CD4-positive, CD25-positive, alpha-beta regulatory T cell (primary cell): ENCODE data around the gene CD2BP2. TPM values are rescaled to one million over a fixed set of nuclear protein-coding genes. Genes with fewer than 3 reads are reported as not detected.

ENCODE experiments used
- ATAC-seq, 2 donors: fragments of 150-1000 bp; cut with Tn5 transposase; one replicate each; pipeline ENCODE4 v1.10.0; 2021; ENCODE audit warnings: low read depth in 2 of 2, moderate number of reproducible peaks in 2 of 2, moderate library complexity in 1 of 2
- DNase-seq, 3 donors: peaks; one replicate each; pipeline versions ENCODE4 v3.0.0 to v3.0.0-alpha.2; 2012 to 2022; ENCODE audit warnings: mixed read lengths in 1 of 3
- H3K27ac ChIP-seq: one replicate; pipeline ENCODE4 v1.7.0; 2013; ENCODE audit warnings: mild to moderate bottlenecking, low read length; ENCODE audit not compliant: insufficient read depth, poor library complexity, severe bottlenecking
- H3K27me3 ChIP-seq: one replicate; pipeline ENCODE4 v1.7.0; 2013; ENCODE audit warnings: low read length; ENCODE audit not compliant: control insufficient read depth, insufficient read depth
- H3K36me3 ChIP-seq: one replicate; pipeline ENCODE4 v1.7.0; 2013; ENCODE audit warnings: mild to moderate bottlenecking, low read length, moderate library complexity; ENCODE audit not compliant: control insufficient read depth, insufficient read depth
- H3K4me1 ChIP-seq: 2 replicates; pipeline ENCODE4 v1.7.0; 2013; ENCODE audit warnings: mild to moderate bottlenecking, low read length; ENCODE audit not compliant: insufficient read depth, control insufficient read depth, poor library complexity, severe bottlenecking
- H3K4me3 ChIP-seq: one replicate; pipeline ENCODE4 v1.7.0; 2013; ENCODE audit warnings: low read depth, mild to moderate bottlenecking, low read length, moderate library complexity
- H3K9me3 ChIP-seq, 2 experiments: 1 replicate in 1 of 2; 2 replicates in 1 of 2; pipeline ENCODE4 v1.7.0; 2013; ENCODE audit warnings: low read length in 2 of 2, mild to moderate bottlenecking in 1 of 2, moderate library complexity in 1 of 2; ENCODE audit not compliant: control insufficient read depth in 2 of 2
- H3K27ac Mint-ChIP-seq, 3 donors: one replicate each; pipeline ENCODE4 v1.8.0; 2020 to 2022; ENCODE audit warnings: mild to moderate bottlenecking in 3 of 3, mixed read lengths in 3 of 3, moderate library complexity in 2 of 3
- H3K27me3 Mint-ChIP-seq: one replicate; pipeline ENCODE4 v1.8.0; 2022; ENCODE audit warnings: mild to moderate bottlenecking, mixed read lengths
- H3K36me3 Mint-ChIP-seq: one replicate; pipeline ENCODE4 v1.8.0; 2020; ENCODE audit warnings: mixed read lengths
- H3K4me1 Mint-ChIP-seq, 4 donors: one replicate each; pipeline ENCODE4 v1.8.0; 2020 to 2022; ENCODE audit warnings: mixed read lengths in 4 of 4, mild to moderate bottlenecking in 1 of 4
- H3K4me3 Mint-ChIP-seq, 4 donors: one replicate each; pipeline ENCODE4 v1.8.0; 2020 to 2022; ENCODE audit warnings: mild to moderate bottlenecking in 4 of 4, mixed read lengths in 4 of 4, moderate library complexity in 3 of 4
- H3K9me3 Mint-ChIP-seq, 7 donors: one replicate each; pipeline ENCODE4 v1.8.0; 2020 to 2022; ENCODE audit warnings: mixed read lengths in 7 of 7, mild to moderate bottlenecking in 3 of 7, moderate library complexity in 2 of 7
- polyA plus RNA-seq, 4 donors: library from polyadenylated mRNA; unstranded; fragments of 300-500 nt; fragmentation: Illumina TruSeq; gene quantifications; one replicate each; pipeline ENCODE4 v1.2.3, GENCODE V29; 2021
- total RNA-seq: library from RNA; stranded (reverse); gene quantifications from one replicate; pipeline ENCODE4 v1.2.3, GENCODE V29; 2022

The CD2BP2 gene
- total and polyA plus RNA-seq, 5 donors from 2014 or later, result 33.5 to 46.7 (median 39.0) TPM

GRCh38 chr16:30351586-30352419, 3.3 kb downstream of the CD2BP2 start:
- Histone ChIP-seq H3K27me3 (no peaks in the 10 kb centered on the region), H3K4me3 (no peak overlapping the region), H3K36me3 (peaks cover 32% of the 10 kb centered on the region), H3K9me3 (no peaks in the 10 kb centered on the region), H3K4me1 (peaks cover 24% of the 10 kb centered on the region), H3K27ac (no peak overlapping the region)
- no peaks in the 10 kb centered on the region for H3K27me3 Mint-ChIP-seq
- H3K9me3 Mint-ChIP-seq, result no peaks in the 10 kb centered on the region
- peaks cover 4 to 50% (median 17%) of the 10 kb centered on the region in 4 donors for H3K4me1 Mint-ChIP-seq
- ATAC-seq, result no peak
- H3K36me3 Mint-ChIP-seq, result peaks cover 19% of the 10 kb centered on the region
- DNase-seq, result no peak
- peak overlapping the region; percentile 21 to 83 (median 59) for H3K4me3 Mint-ChIP-seq
- H3K27ac Mint-ChIP-seq, result no peak overlapping the region

- Histone ChIP-seq H3K9me3 (no peaks in the 10 kb centered on the region), H3K27ac (no peak overlapping the region), H3K4me1 (peaks cover 21% of the 10 kb centered on the region), H3K27me3 (no peaks in the 10 kb centered on the region), H3K36me3 (peaks cover 32% of the 10 kb centered on the region), H3K4me3 (no peak overlapping the region)
- DNase-seq, result no peak
- Mint-ChIP-seq H3K4me3 (peak overlapping the region in 1 of 4 donors; percentile 69), H3K4me1 (peaks cover 4 to 42% (median 12%) of the 10 kb centered on the region in 4 donors), H3K36me3 (peaks cover 19% of the 10 kb centered on the region), H3K27ac (no peak overlapping the region), H3K9me3 (no peaks in the 10 kb centered on the region), H3K27me3 (no peaks in the 10 kb centered on the region)
- ATAC-seq, result no peak
Observed at GRCh38 chr16:30351001-30351441, 4.1 kb downstream of the CD2BP2 start.

- H3K36me3 ChIP-seq, result peaks cover 32% of the 10 kb centered on the region
- ATAC-seq (no peak), DNase-seq (no peak)
- Mint-ChIP-seq H3K9me3 (no peaks in the 10 kb centered on the region), H3K4me1 (peaks cover 3 to 35% (median 10%) of the 10 kb centered on the region in 4 donors), H3K4me3 (peak overlapping the region in 1 of 4 donors; percentile 69), H3K27ac (peak overlapping the region; percentile 62 to 79 (median 67)), H3K36me3 (peaks cover 19% of the 10 kb centered on the region), H3K27me3 (no peaks in the 10 kb centered on the region)
- H3K27ac ChIP-seq, result no peak overlapping the region
- H3K27me3 ChIP-seq, result no peaks in the 10 kb centered on the region
- H3K9me3 ChIP-seq, result no peaks in the 10 kb centered on the region
- H3K4me1 ChIP-seq, result peaks cover 14% of the 10 kb centered on the region
- no peak overlapping the region for H3K4me3 ChIP-seq
Observed at GRCh38 chr16:30350134-30350871, 4.8 kb downstream of the CD2BP2 start.

GRCh38 chr16:30349675-30350074, 5.4 kb downstream of the CD2BP2 start:
- Mint-ChIP-seq H3K27ac (peak overlapping the region in 2 of 3 donors; percentile 62 to 67), H3K9me3 (no peaks in the 10 kb centered on the region), H3K36me3 (peaks cover 19% of the 10 kb centered on the region), H3K4me3 (peak overlapping the region in 2 of 4 donors; percentile 24 to 69), H3K27me3 (no peaks in the 10 kb centered on the region), H3K4me1 (peaks cover 0 to 30% (median 6%) of the 10 kb centered on the region in 4 donors)
- Histone ChIP-seq H3K4me3 (no peak overlapping the region), H3K36me3 (peaks cover 32% of the 10 kb centered on the region), H3K27ac (no peak overlapping the region), H3K27me3 (no peaks in the 10 kb centered on the region), H3K4me1 (peaks cover 12% of the 10 kb centered on the region), H3K9me3 (no peaks in the 10 kb centered on the region)
- DNase-seq (no peak), ATAC-seq (no peak)

- no peaks in the 10 kb centered on the region for H3K27me3 Mint-ChIP-seq
- DNase-seq (no peak), ATAC-seq (no peak)
- no peak overlapping the region for H3K27ac ChIP-seq
- H3K36me3 Mint-ChIP-seq, result peaks cover 19% of the 10 kb centered on the region
- no peaks in the 10 kb centered on the region for H3K9me3 Mint-ChIP-seq
- H3K9me3 ChIP-seq, result no peaks in the 10 kb centered on the region
- H3K4me3 Mint-ChIP-seq, result no peak overlapping the region
- H3K36me3 ChIP-seq, result peaks cover 32% of the 10 kb centered on the region
- H3K4me1 Mint-ChIP-seq, result peaks cover 0 to 23% (median 2%) of the 10 kb centered on the region in 4 donors
- no peak overlapping the region for H3K4me3 ChIP-seq
- peak overlapping the region in 1 of 3 donors; percentile 62 for H3K27ac Mint-ChIP-seq
- peaks cover 5% of the 10 kb centered on the region for H3K4me1 ChIP-seq
- H3K27me3 ChIP-seq, result no peaks in the 10 kb centered on the region
Observed at GRCh38 chr16:30348929-30349328, 6.2 kb downstream of the CD2BP2 start.

GRCh38 chr16:30348113-30348512, 7.0 kb downstream of the CD2BP2 start:
- H3K4me1 ChIP-seq, result no peaks in the 10 kb centered on the region
- H3K36me3 ChIP-seq, result peaks cover 28% of the 10 kb centered on the region
- no peak overlapping the region for H3K4me3 Mint-ChIP-seq
- peaks cover 18% of the 10 kb centered on the region for H3K36me3 Mint-ChIP-seq
- no peak overlapping the region for H3K27ac ChIP-seq
- no peaks in the 10 kb centered on the region for H3K27me3 ChIP-seq
- H3K27ac Mint-ChIP-seq, result no peak overlapping the region
- no peak overlapping the region for H3K4me3 ChIP-seq
- ATAC-seq (no peak), DNase-seq (no peak)
- H3K27me3 Mint-ChIP-seq, result no peaks in the 10 kb centered on the region
- H3K9me3 ChIP-seq, result no peaks in the 10 kb centered on the region
- H3K4me1 Mint-ChIP-seq, result peaks cover 0 to 18% (median 2%) of the 10 kb centered on the region in 4 donors
- no peaks in the 10 kb centered on the region for H3K9me3 Mint-ChIP-seq

DNA sequence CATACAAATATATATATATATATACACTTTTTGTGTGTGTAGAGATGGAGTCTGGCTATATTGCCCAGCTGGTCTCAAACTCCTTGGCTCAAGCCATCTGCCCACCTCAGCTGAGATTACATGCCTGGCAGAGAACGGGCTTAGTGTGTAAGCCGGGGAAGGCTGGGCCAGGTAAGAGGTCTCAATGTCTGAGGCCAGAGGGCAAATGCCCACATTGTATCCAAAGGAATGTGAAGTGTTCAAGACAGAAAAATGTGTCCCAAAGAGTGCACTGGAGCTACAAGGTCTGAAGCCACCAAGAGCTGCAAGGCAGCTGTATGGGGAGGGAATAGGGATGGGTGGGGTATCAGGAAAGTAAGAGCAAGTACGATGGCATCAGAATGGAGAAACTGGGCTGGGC, 8.8 kb downstream of the CD2BP2 start:
- Histone ChIP-seq H3K4me3 (no peak overlapping the region), H3K27me3 (no peaks in the 10 kb centered on the region), H3K36me3 (peaks cover 10% of the 10 kb centered on the region), H3K27ac (peak overlapping the region; percentile 19), H3K9me3 (no peaks in the 10 kb centered on the region), H3K4me1 (no peaks in the 10 kb centered on the region)
- Mint-ChIP-seq H3K27me3 (no peaks in the 10 kb centered on the region), H3K4me1 (peaks cover 0 to 7% (median 2%) of the 10 kb centered on the region in 4 donors), H3K36me3 (peaks cover 11% of the 10 kb centered on the region), H3K9me3 (no peaks in the 10 kb centered on the region), H3K4me3 (peak overlapping the region in 1 of 4 donors; percentile 24), H3K27ac (no peak overlapping the region)
- no peak for ATAC-seq
- no peak for DNase-seq
